ENCODE results near the gene SPATS1. TPM values are rescaled to one million over a fixed set of nuclear protein-coding genes. Genes with fewer than 3 reads are reported as not detected.

The SPATS1 gene, protein sequence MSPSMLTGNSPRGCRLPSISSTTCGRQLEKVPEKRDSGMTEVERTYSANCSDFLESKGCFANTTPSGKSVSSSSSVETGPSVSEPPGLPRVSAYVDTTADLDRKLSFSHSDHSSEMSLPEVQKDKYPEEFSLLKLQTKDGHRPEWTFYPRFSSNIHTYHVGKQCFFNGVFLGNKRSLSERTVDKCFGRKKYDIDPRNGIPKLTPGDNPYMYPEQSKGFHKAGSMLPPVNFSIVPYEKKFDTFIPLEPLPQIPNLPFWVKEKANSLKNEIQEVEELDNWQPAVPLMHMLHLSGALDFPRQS
- polyA plus RNA-seq, result not detected

DNA sequence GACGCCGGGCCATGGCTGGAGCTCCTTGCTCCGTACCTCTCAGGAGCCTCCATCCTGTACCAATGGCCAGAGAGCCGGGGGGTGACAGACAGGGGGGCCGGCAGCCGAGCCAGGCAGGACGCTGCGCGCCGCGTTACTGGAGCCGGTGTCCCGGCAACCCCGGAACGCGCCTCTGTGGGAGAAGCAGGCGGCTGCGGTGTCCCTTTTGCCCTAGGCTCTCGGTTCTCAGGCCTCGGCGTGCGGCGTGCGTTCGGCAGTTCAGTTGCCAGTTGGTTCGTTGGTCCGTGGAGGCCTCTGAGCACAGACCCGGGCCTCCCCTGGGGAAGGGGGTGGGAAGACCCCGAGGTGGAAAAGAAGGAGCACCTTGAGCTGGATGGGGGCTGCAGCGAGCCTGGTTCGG lies at the start of gene SPATS1:
SPATS1 (plus strand) TSS at position 162 of the 400 bp plus-strand sequence. CDS start 446 bp downstream, outside the sequence.
- Mint-ChIP-seq H3K36me3 (no peaks in the 10 kb centered on the region), H3K4me3 (no peak within 1 kb of the TSS), H3K27me3 (ENCODE audit: low read depth in 3 of 3) (peaks cover 1 to 8% (median 4%) of the 10 kb centered on the region in 3 donors), H3K9me3 (no peaks in the 10 kb centered on the region), H3K27ac (no peak within 1 kb of the TSS), H3K4me1 (no peaks in the 10 kb centered on the region)
- no peak for DNase-seq

DNA sequence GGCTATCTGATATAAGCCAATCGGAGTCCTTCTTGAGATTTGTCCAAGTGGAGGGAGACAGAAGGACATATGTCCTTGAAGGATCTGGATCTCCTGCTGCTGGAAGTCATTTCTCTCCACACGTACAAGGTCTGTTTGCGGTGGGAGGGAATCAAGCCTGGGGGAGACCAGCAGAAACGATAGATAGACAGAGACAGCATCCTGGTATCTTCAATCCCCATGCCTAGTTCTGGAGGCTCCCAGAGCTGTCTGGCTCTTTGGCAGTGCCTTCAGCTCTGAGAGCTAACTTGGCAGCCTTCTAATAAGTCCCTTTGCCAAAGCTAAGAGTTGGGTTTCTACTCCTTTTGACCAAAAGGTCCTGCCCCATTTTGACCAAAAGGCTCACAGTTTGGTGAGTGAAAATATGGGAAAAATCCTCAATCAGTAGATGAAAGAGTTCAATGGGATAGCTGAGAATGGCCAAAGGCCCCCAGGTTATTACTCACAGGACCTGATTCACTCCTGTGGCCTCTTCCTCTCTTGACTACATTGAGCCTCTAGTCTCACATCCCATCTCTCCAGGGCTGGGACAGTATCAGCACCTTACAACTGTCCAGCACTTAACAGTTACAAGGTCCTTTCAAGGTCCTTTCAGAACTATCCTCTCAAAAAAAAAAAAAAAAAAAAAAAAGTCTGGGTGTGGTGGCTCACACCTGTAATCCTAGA lies 49.6 kb upstream of the SPATS1 start:
- Mint-ChIP-seq H3K27ac (no peak overlapping the region), H3K9me3 (peaks cover 0 to 3% (median 0%) of the 10 kb centered on the region in 6 donors), H3K36me3 (peaks cover 0 to 3% (median 0%) of the 10 kb centered on the region in 3 donors), H3K4me1 (peaks cover 0 to 7% of the 10 kb centered on the region in 2 donors), H3K4me3 (no peak overlapping the region), H3K27me3 (ENCODE audit: low read depth in 3 of 3) (peaks cover 11 to 23% (median 22%) of the 10 kb centered on the region in 3 donors)
- DNase-seq, result no peak

DNA sequence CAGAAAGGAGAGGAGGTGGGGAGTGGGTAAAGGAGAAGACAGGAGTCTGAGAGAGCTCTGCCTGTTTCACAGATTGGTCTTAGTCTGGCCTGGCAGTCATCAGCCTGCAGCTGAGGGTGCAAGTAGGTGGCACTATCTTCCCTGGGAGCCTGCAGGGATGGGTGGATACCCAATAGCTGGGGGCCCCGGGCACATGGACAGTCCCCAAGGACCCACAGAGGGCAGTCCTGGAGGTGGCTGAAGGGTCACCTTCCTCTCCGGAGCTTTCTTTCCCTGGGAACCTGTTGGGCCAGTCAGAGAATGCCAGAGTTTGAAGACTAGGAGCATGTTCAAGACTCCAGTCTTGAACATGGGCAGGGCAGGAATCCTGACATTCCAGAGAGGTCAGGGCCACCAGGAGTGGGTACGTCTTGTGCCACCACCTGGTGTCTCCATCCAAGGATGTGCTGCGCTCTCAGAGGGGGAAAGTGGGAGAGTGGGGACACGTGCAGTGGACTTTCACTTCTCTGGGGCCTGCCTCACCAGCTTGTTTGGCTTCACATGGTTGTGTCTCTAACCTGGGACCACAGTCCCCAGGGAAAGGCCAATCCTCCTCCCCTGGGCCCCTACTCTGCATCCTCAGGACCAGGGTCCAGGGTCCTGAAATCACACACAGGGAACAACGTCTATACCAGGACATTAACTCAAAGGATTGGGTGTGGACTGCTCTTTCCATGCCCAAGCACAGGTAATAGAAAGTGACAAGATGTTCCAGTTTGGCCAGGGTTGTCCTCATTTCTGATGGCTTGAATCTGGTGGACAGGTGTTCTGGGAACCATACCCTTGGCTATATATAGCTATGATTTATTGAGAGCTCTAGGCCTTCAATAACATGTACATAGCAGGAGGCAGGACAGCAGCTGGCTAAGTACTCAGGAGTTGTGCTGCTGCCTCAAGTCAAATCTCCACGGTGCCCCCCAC lies 47.3 kb upstream of the SPATS1 start:
- no peak overlapping the region for H3K27ac Mint-ChIP-seq
- H3K4me3 Mint-ChIP-seq, result no peak overlapping the region
- H3K27me3 Mint-ChIP-seq (ENCODE audit: low read depth in 3 of 3), result peaks cover 11 to 26% (median 15%) of the 10 kb centered on the region in 3 donors
- H3K4me1 Mint-ChIP-seq, result peaks cover 0 to 7% of the 10 kb centered on the region in 2 donors
- DNase-seq, result no peak
- H3K9me3 Mint-ChIP-seq, result peaks cover 0 to 3% (median 0%) of the 10 kb centered on the region in 6 donors
- H3K36me3 Mint-ChIP-seq, result peaks cover 0 to 3% (median 2%) of the 10 kb centered on the region in 3 donors

DNA sequence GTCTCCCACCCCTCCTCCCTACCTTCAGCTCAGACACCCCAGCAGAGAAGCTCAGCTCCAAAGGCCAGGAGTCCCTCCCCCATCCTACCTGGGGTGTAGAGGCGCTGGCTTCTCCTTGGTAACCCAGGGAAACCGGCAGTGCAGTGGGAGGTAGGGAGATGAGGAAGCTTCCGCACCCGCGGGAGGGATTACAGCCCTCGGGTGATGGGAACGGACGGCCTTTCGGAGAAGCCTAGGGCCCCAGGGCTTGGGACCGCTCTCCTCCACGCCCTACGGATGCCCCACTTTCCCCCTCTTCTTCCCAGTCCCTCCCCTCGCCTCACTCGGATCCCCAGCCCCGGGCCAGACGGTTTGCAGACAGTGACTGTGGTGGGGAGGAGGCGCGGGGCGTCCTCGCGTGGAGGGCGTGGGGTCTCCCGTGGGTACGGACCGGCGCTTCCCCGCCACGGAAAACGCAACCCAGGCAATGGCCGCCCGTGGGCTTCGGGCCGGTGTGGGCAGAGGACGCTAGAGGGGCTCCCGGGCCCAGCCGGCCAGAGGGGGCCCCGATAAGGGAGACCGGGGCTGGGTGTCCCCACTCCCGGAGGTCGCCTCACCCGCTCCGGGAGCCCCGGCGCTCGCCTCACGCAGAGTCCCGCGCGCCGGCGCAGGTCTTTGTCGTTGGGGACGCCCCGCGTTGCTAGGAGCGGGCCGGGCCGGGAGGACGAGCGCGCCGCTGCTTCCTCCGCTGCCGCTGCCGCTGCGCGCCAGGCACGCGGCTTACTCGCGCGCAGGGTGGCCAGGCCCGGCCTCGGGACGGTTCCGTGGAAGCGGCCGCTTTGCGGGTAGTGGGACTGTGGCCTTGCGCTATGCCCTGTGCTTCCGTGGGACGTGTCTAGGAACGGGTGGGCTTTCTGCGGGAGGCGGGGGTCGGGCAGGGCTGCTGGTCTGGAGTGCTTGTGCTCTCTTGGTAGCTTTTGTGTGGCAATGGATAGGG lies 45.1 kb upstream of the SPATS1 start:
- Mint-ChIP-seq H3K4me3 (peak overlapping the region; percentile 29 to 67 (median 40)), H3K27ac (peak overlapping the region in 1 of 6 donors; percentile 34), H3K4me1 (peaks cover 0 to 7% of the 10 kb centered on the region in 2 donors), H3K9me3 (peaks cover 0 to 3% (median 0%) of the 10 kb centered on the region in 6 donors), H3K36me3 (peaks cover 8 to 15% (median 9%) of the 10 kb centered on the region in 3 donors), H3K27me3 (ENCODE audit: low read depth in 3 of 3) (peaks cover 12 to 22% (median 13%) of the 10 kb centered on the region in 3 donors)
- peak; percentile 10 to 29 (median 17) for DNase-seq

DNA sequence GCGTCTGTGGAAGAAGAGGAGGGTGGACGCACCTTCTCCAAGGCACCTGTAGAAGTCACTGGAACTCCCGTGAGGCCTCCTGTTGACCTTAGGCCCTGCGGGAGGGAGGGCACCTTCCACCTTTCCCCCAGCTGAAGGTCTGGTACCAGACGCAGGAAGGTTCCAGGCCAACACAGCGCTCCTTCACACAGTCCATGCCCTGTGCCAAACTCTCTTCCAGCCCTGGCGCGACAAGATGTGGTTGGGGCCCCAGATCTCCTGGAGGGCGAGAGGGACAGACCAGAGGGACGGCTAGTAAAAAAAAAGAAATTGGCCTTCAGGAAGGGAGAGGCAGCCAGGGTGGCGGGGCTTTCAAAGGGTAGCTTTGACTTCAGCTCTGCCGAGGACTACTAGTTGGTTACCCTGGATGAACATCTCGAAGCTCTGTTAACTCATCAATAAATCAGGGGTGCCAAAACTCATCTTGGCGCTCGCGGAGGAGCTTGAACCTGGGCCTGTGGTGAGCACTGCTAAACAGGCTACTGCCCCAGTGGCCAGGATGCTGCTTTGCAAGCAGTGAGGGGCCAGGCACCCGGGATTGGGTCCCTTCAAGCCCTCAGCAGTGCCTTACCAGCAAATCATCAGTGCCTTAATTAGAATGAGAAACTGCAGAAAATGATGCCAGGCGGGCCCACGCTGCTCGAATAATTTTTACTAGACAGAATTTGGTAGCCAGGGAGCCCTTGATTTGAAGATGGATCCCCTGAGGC lies 44.2 kb upstream of the SPATS1 start:
- Mint-ChIP-seq H3K4me3 (peak overlapping the region in 4 of 5 donors; percentile 21 to 67 (median 45)), H3K27ac (peak overlapping the region in 1 of 6 donors; percentile 34), H3K27me3 (ENCODE audit: low read depth in 3 of 3) (peaks cover 12 to 18% (median 13%) of the 10 kb centered on the region in 3 donors), H3K4me1 (peaks cover 0 to 7% of the 10 kb centered on the region in 2 donors), H3K36me3 (peaks cover 8 to 15% (median 9%) of the 10 kb centered on the region in 3 donors), H3K9me3 (peaks cover 0 to 3% (median 0%) of the 10 kb centered on the region in 6 donors)
- DNase-seq, result no peak

DNA sequence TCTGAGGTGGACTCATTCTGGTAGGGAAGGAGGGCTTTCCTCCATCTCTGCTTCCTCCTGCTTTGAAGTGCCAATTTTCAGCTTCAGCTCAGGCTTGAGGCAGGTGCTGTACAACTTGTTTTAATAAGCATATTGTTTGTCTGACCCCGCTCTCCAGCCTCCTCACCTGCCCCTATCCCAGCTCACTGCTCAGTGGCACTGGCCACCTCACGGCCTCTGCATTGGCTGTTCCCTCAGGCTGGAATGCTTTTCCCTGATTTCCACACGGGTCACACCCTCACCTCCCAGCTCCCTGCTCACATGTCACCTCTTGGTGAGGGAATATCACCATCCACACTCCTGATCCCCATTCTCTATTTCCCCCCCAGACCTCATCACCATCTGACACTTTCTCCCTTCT lies 43.6 kb upstream of the SPATS1 start:
- Mint-ChIP-seq H3K27ac (no peak overlapping the region), H3K4me1 (peaks cover 0 to 7% of the 10 kb centered on the region in 2 donors), H3K36me3 (peaks cover 8 to 15% (median 9%) of the 10 kb centered on the region in 3 donors), H3K4me3 (peak overlapping the region in 2 of 5 donors; percentile 42 to 60), H3K9me3 (peaks cover 0 to 3% (median 0%) of the 10 kb centered on the region in 6 donors), H3K27me3 (ENCODE audit: low read depth in 3 of 3) (peaks cover 11 to 15% (median 12%) of the 10 kb centered on the region in 3 donors)
- no peak for DNase-seq

DNA sequence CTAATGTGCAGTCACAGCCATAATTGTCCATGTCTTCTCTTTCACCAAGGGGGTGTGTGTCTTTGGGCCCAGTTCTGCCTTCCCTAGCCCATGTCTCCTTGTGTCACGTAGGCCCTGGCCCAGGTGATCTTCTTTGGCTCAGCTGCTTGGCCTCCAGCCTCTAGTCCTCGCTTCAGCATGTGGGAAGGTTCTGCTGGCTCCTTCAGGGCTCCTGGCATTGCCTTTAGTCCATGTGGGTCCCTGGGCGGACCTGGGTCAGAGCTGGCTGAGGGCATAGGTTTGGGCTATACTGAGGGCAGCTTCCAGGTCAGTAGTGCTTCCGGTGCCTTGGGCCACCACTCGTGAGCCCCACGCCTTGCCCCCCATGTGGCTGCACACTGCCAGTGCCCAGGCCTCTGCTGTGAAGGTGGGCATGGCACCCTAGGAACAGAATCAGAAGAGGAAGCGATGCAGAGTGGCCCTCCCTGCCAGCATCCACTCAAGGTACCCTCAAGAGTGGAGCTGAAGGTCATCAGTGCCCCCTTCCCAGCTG lies 42.1 kb upstream of the SPATS1 start:
- H3K27ac Mint-ChIP-seq, result peak overlapping the region in 1 of 6 donors; percentile 39
- peaks cover 5 to 16% (median 9%) of the 10 kb centered on the region in 3 donors for H3K36me3 Mint-ChIP-seq
- DNase-seq, result no peak
- peaks cover 9 to 11% (median 11%) of the 10 kb centered on the region in 3 donors for H3K27me3 Mint-ChIP-seq (ENCODE audit: low read depth in 3 of 3)
- peaks cover 0 to 3% (median 0%) of the 10 kb centered on the region in 6 donors for H3K9me3 Mint-ChIP-seq
- peaks cover 0 to 7% of the 10 kb centered on the region in 2 donors for H3K4me1 Mint-ChIP-seq
- H3K4me3 Mint-ChIP-seq, result no peak overlapping the region

DNA sequence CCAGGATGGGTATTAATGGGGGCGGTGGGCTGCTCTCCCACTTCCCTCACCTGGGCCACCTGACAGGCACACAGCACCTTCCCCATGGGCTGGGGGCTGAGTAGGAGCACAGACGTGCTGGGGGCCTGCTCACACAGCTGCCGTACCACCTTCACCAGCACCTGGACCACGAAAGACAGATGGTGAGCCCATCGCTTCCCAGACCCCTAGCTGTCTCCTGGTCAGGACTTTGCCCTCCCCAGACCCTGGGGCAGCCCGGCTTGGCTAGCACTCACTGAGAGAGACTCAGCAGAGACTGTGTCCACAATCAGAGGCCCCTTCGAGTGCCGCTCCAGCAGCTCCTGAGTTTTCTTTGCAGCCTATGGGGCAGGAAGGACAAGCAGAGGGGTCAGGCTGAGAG lies 41.3 kb upstream of the SPATS1 start:
- Mint-ChIP-seq H3K36me3 (peaks cover 5 to 20% (median 9%) of the 10 kb centered on the region in 3 donors), H3K27me3 (ENCODE audit: low read depth in 3 of 3) (peaks cover 9 to 11% (median 10%) of the 10 kb centered on the region in 3 donors), H3K4me1 (peaks cover 0 to 7% of the 10 kb centered on the region in 2 donors), H3K4me3 (no peak overlapping the region), H3K27ac (no peak overlapping the region), H3K9me3 (peaks cover 0 to 3% (median 0%) of the 10 kb centered on the region in 6 donors)
- DNase-seq, result no peak

DNA sequence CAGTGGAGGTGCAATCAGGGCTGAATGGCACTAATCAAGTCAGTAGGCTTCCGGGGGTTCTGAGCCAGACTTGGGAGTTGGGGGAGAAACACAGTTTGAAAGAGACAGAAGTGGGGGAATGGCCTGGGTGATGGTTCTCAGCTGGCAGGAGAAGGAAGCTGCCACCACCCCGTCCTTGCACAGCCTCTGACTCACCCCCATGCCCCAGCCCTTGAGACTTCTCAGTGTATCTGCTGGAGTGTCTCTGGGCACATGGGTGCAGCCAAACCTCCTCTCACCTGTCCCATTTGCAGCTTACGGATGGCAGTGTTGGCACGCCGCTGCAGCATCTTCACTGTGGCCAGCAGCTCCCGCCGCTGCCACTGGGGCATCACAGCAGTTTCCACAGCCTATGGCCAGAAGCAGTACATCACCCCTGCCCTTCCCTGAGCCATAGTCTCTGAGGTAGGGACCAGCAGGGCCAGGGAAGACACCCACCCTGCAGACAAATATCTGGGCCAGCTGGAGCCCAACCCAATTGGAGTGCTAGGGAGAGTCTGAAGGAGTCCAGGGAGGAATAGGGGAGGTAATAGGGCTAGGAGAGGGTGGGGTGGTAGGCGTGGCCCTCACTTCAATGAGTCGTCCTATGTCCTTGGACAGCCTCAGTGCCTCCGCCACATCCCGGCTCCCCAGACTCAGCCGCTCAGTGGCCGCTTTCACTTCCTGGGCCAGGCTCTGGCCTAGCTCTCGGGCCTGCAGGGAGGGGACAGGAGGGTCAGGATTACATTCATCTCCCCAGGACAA lies 40.5 kb upstream of the SPATS1 start:
- no peak overlapping the region for H3K27ac Mint-ChIP-seq
- H3K36me3 Mint-ChIP-seq, result peaks cover 5 to 20% (median 9%) of the 10 kb centered on the region in 3 donors
- H3K4me1 Mint-ChIP-seq, result peaks cover 0 to 4% of the 10 kb centered on the region in 2 donors
- peaks cover under 1 to 6% (median 5%) of the 10 kb centered on the region in 3 donors for H3K27me3 Mint-ChIP-seq (ENCODE audit: low read depth in 3 of 3)
- H3K4me3 Mint-ChIP-seq, result no peak overlapping the region
- no peaks in the 10 kb centered on the region for H3K9me3 Mint-ChIP-seq
- DNase-seq, result no peak

DNA sequence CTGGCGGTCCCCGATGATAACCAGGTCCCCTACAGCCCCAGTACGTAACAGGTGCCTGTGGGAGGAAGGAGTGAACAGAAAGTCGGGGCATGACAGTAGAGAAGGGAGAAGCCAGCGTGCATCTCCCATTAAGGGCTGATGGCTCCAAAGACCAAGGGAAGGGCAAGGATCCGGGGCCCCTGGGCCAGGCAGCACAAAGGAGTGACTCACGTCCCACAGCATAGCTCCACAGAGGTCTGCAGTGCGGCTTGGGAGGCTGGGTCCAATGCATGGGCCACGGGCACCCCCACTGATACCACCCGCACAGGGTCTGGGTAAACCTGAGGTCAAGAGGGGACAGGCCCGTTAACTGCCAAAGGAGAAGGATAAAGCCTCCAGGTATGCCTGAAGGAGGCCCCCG lies 39.6 kb upstream of the SPATS1 start:
- DNase-seq, result no peak
- H3K4me1 Mint-ChIP-seq, result peaks cover 0 to under 1% of the 10 kb centered on the region in 2 donors
- no peak overlapping the region for H3K4me3 Mint-ChIP-seq
- H3K27me3 Mint-ChIP-seq (ENCODE audit: low read depth in 3 of 3), result peaks cover 0 to 5% (median 5%) of the 10 kb centered on the region in 3 donors
- no peaks in the 10 kb centered on the region for H3K9me3 Mint-ChIP-seq
- peaks cover 5 to 23% (median 10%) of the 10 kb centered on the region in 3 donors for H3K36me3 Mint-ChIP-seq
- H3K27ac Mint-ChIP-seq, result no peak overlapping the region

DNA sequence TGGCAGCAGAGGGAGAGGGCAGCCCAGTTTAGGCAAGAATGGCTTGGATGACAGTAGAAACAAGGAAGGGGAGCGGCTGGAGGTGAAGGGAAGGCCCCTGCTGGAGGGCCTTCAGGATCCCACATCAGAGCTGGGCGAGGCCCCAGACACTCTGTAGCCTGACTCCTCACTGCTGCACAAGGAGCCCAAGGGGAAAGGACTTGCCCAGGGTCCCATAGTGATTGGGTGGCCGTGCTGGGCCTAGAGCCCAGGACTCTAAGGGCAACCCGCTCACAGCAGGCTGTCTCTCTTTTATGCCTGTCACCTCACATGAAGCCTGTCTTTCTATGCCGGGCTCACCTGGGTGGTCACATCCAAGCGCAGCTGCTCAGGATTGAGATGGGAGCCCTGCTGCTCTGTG lies 38.6 kb upstream of the SPATS1 start:
- Mint-ChIP-seq H3K4me1 (no peaks in the 10 kb centered on the region), H3K27me3 (ENCODE audit: low read depth in 3 of 3) (peaks cover 0 to 5% (median 5%) of the 10 kb centered on the region in 3 donors), H3K36me3 (peaks cover 5 to 27% (median 13%) of the 10 kb centered on the region in 3 donors), H3K27ac (no peak overlapping the region), H3K9me3 (no peaks in the 10 kb centered on the region), H3K4me3 (no peak overlapping the region)
- no peak for DNase-seq

Data from immature natural killer cell (primary cell).